ENCODE measurements around the gene NAV2. TPM values are rescaled to one million over a fixed set of nuclear protein-coding genes. Genes with fewer than 3 reads are reported as not detected.

The NAV2 gene
- total RNA-seq, 1 experiment from 2014 or later = 2.1 TPM

DNA sequence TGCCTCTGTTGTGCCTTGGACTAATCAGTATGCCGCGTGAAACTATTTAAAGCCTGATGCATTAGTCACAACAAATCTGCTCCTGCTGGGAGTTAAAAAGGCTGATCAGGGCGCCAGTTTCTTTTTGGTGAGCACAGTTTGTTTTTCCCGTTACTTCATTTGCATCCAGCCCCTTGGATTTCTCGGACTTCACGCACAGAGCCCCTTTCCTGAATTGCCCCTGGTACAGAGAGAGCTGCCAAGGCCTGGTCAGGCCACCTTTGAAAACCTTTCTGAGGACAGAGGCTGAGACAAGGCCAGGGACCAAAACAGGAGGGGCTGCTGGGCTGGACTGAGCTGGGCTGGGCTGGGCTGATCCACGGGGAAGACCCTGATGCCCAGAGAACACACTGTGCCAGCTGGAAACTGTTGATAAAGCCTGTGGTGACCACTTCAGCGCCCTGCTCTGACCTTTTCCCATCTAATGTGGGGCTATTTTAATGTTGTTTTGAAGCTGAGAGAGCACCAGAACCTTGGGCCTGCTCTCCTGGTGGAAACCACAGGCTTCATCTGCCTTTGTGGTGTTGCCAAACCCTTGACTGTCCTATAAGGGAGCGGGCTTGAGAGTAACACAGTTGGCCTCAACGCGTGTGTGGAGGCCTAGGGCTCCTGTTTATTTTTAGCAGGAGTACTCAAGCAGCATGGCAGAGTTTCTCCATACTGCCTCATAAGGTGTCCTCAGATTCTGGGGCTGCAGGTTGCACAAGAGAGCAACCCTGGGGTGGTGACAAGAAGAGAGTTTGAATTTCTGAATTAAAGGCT, 44.2 kb downstream of the NAV2 start:
- no peaks in the 10 kb centered on the region for H3K4me1 ChIP-seq (ENCODE audit: control insufficient read depth in 1 of 2, insufficient read depth in 2 of 2, low read length in 2 of 2)
- ChIA-PET POLR2A (no interaction called here), CTCF (no interaction called here), RAD21 (ENCODE audit: low non-redundant PET in 1 of 2, low total read pairs in 2 of 2, uncharacterized antibody in 2 of 2, unreplicated experiment in 2 of 2) (no interaction called here)
- no peak overlapping the region for H3K4me3 ChIP-seq (replicated peaks in 1 of 2; ENCODE audit: low read depth in 1 of 2, low read length in 2 of 2)
- no peak overlapping the region for H2AFZ ChIP-seq (ENCODE audit: low read depth, low read length, poor library complexity, severe bottlenecking)
- no peaks in the 10 kb centered on the region for H3K36me3 ChIP-seq (ENCODE audit: control insufficient read depth in 1 of 2, insufficient read depth in 2 of 2, low read length in 2 of 2)
- no peaks in the 10 kb centered on the region for H3K9me2 ChIP-seq (ENCODE audit: insufficient read depth)
- H3K9me3 ChIP-seq (ENCODE audit: control insufficient read depth in 1 of 2, insufficient read depth in 1 of 2, low read depth in 1 of 2, low read length in 2 of 2) = no peaks in the 10 kb centered on the region
- DNase-seq (ENCODE audit: low read depth, low spot score) (no peak), ATAC-seq (no peak)
- intact Hi-C loops (cut with micrococcal nuclease) = no loop called here
- TF ChIP-seq, protein P1, sequence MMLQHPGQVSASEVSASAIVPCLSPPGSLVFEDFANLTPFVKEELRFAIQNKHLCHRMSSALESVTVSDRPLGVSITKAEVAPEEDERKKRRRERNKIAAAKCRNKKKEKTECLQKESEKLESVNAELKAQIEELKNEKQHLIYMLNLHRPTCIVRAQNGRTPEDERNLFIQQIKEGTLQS (IDR thresholded peaks at IDR 0.05) = no peak
- no peak for TF ChIP-seq POLR2AphosphoS5 (IDR thresholded peaks at IDR 0.05; ENCODE audit: low read depth, low read length)
- no peak for TF ChIP-seq POLR2A (IDR thresholded peaks at IDR 0.05; ENCODE audit: borderline replicate concordance, extremely low read depth, insufficient read depth, insufficient read length)
- no peak for TF ChIP-seq EZH2 (IDR thresholded peaks at IDR 0.05)
- no peak for TF ChIP-seq RAD21 (IDR thresholded peaks at IDR 0.05; ENCODE audit: low read depth)
- no peak for TF ChIP-seq SP1 (IDR thresholded peaks at IDR 0.05; ENCODE audit: low read depth)
- no peak for TF ChIP-seq ZFX (IDR thresholded peaks at IDR 0.05)
- TF ChIP-seq, protein P2, sequence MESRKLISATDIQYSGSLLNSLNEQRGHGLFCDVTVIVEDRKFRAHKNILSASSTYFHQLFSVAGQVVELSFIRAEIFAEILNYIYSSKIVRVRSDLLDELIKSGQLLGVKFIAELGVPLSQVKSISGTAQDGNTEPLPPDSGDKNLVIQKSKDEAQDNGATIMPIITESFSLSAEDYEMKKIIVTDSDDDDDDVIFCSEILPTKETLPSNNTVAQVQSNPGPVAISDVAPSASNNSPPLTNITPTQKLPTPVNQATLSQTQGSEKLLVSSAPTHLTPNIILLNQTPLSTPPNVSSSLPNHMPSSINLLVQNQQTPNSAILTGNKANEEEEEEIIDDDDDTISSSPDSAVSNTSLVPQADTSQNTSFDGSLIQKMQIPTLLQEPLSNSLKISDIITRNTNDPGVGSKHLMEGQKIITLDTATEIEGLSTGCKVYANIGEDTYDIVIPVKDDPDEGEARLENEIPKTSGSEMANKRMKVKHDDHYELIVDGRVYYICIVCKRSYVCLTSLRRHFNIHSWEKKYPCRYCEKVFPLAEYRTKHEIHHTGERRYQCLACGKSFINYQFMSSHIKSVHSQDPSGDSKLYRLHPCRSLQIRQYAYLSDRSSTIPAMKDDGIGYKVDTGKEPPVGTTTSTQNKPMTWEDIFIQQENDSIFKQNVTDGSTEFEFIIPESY (IDR thresholded peaks at IDR 0.05; ENCODE audit: extremely low read depth, insufficient replicate concordance, low read length) = no peak
- no peak for TF ChIP-seq CTCF (IDR thresholded peaks at IDR 0.05 in 2 of 3, conservative IDR thresholded peaks at IDR 0.05 in 1 of 3; ENCODE audit: borderline replicate concordance in 1 of 3, insufficient read depth in 1 of 3, low read depth in 2 of 3, low read length in 2 of 3)
- TF ChIP-seq EZH2phosphoT487 (IDR thresholded peaks at IDR 0.05; ENCODE audit: borderline replicate concordance) = no peak
- TF ChIP-seq ZNF274 (IDR thresholded peaks at IDR 0.05; ENCODE audit: low read depth, low read length) = no peak
- TF ChIP-seq JUND (IDR thresholded peaks at IDR 0.05) = no peak
- TF ChIP-seq CEBPB (IDR thresholded peaks at IDR 0.05; ENCODE audit: low read depth) = no peak
- H3K9ac ChIP-seq (ENCODE audit: low read length) = no peak overlapping the region
- no peaks in the 10 kb centered on the region for H3K79me2 ChIP-seq (ENCODE audit: insufficient read depth, low read length)
- no TSS peak for BruUV-seq (replicated peaks)
- no peaks in the 10 kb centered on the region for H4K20me1 ChIP-seq (ENCODE audit: insufficient read depth)
- no peaks in the 10 kb centered on the region for H3K27me3 ChIP-seq (ENCODE audit: insufficient read depth, low read length)
- H3K27ac ChIP-seq (ENCODE audit: low read depth, low read length) = no peak overlapping the region
- no peak overlapping the region for H3K4me2 ChIP-seq (ENCODE audit: low read length)

Measured in HCT116 (cell line).